ENCODE results near the gene CLTA.
"Not testable (repeated sequence)": the region's sequence is repeated elsewhere in the genome, so short reads cannot be mapped to it uniquely, and the experiment has no call there.

The CLTA gene

GRCh38 chr9:36248061-36248460, 57.3 kb downstream of the CLTA start:
- DNase-seq, result not testable (repeated sequence)

GRCh38 chr9:36249189-36249588, 58.5 kb downstream of the CLTA start:
- DNase-seq, result no peak

- no peak for DNase-seq
Measured at GRCh38 chr9:36250079-36250478, 59.4 kb downstream of the CLTA start.

GRCh38 chr9:36251428-36251827, 60.7 kb downstream of the CLTA start:
- no peak for DNase-seq

- DNase-seq, result peak; percentile 98
Measured at GRCh38 chr9:36258208-36258995, 67.7 kb downstream of the CLTA start, which contains the start of gene GNE. Gene GNE, minus strand, starts transcription at chr9:36258448. Its CDS starts 9,093 bp downstream, at chr9:36249355.

GRCh38 chr9:36258996-36259533, 68.3 kb downstream of the CLTA start:
- no peak for DNase-seq
